D721Med (cell line): ENCODE results near the gene GRIP2.

Experiments used
- DNase-seq: peaks from one replicate; pipeline ENCODE4 v3.0.0; 2011; ENCODE audit warnings: low spot score; ENCODE audit not compliant: insufficient read length
- FAIRE-seq: peaks from 2 replicates; lab custom pipeline; 2011; peaks lifted over from hg19 to GRCh38; lab: Jason Lieb, UNC
- TF ChIP-seq, protein P1 (sequence below): IDR thresholded peaks from 2 replicates; pipeline ENCODE4 v1.5.1; 2012; ENCODE audit warnings: mild to moderate bottlenecking, control low read depth; ENCODE audit not compliant: insufficient read depth; ENCODE audit errors: missing control alignments

The GRIP2 gene

DNA sequence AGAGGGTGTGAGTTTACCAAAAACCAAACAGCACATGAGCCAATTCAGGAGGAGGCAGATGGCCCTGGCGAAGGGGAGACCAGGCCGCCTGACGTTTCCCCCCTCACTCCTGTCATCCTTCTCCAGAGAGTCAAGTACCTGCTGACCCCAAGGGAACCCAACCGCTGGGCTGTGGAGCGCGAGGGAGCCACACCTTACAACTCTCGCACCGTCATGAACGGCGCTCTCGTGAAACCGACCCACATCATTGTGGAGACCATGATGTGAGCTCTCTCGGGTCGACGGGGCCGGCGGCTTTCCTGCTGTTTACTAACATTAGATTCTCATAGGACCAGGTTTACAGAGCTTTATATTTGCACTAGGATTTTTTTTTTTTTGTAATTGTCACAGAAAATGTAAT lies 55.4 kb downstream of the GRIP2 start:
- DNase-seq (no peak), FAIRE-seq (no peak)
- TF ChIP-seq, protein P1, sequence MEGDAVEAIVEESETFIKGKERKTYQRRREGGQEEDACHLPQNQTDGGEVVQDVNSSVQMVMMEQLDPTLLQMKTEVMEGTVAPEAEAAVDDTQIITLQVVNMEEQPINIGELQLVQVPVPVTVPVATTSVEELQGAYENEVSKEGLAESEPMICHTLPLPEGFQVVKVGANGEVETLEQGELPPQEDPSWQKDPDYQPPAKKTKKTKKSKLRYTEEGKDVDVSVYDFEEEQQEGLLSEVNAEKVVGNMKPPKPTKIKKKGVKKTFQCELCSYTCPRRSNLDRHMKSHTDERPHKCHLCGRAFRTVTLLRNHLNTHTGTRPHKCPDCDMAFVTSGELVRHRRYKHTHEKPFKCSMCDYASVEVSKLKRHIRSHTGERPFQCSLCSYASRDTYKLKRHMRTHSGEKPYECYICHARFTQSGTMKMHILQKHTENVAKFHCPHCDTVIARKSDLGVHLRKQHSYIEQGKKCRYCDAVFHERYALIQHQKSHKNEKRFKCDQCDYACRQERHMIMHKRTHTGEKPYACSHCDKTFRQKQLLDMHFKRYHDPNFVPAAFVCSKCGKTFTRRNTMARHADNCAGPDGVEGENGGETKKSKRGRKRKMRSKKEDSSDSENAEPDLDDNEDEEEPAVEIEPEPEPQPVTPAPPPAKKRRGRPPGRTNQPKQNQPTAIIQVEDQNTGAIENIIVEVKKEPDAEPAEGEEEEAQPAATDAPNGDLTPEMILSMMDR, result no peak

DNA sequence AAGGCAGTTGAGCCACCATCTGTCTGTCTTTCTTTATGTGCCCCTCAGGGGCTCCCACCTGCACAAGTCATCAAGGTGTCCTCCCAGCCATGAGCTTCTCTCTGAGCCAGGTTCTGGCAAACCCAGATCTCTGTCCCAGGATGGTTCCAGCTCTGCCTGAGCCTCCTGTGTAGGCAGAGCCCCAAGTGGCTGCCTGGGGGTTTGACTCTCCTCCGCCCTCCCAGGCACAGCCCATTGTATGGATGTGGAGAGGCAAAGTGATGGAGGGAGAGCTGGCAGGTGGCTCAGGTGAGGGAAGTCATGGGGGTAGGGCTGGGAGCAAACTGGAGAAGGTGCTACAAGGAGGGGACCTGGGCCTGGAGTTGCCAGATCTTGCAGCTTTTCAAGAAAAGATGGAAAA lies 56.9 kb downstream of the GRIP2 start:
- TF ChIP-seq, protein P1, result no peak
- DNase-seq (no peak), FAIRE-seq (no peak)

DNA sequence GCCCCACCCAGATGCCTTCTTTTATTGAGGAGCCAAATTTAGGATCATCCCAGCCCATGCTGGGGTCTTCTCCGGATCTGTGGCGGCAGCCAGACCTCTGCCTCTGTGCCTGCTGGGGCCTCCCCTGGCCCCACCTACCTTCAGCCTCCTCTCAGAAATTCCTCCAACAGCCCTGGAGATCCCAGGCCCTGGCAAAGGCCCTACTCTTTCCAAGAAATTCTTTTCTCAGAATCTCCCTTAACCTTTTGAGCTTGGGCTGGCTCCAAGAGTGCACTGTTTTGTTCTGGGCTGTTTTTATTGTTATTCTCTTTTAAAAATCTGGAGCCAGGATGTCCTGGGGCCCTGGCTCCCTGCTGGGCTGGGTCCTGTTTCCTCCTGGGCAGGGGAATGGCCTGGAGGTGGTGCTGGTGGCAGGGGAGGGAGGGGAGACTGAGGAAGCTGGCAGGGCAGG lies 57.8 kb downstream of the GRIP2 start:
- TF ChIP-seq, protein P1, result no peak
- FAIRE-seq (no peak), DNase-seq (no peak)

DNA sequence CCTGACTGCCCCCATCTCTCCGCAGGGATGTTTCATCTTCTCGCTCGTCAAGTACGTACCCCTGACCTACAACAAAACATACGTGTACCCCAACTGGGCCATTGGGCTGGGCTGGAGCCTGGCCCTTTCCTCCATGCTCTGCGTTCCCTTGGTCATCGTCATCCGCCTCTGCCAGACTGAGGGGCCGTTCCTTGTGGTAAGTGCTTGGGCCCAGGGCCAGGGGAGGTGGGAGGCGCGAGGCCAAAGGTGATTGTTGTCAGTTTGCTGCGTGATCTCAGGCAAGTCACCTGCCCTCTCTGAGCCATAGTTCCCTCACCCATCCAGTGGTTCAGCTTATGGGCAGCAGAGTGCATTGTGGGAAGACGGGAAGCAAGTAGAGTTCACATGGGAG lies 58.5 kb downstream of the GRIP2 start:
- TF ChIP-seq, protein P1, result no peak
- FAIRE-seq, result no peak
- no peak for DNase-seq

DNA sequence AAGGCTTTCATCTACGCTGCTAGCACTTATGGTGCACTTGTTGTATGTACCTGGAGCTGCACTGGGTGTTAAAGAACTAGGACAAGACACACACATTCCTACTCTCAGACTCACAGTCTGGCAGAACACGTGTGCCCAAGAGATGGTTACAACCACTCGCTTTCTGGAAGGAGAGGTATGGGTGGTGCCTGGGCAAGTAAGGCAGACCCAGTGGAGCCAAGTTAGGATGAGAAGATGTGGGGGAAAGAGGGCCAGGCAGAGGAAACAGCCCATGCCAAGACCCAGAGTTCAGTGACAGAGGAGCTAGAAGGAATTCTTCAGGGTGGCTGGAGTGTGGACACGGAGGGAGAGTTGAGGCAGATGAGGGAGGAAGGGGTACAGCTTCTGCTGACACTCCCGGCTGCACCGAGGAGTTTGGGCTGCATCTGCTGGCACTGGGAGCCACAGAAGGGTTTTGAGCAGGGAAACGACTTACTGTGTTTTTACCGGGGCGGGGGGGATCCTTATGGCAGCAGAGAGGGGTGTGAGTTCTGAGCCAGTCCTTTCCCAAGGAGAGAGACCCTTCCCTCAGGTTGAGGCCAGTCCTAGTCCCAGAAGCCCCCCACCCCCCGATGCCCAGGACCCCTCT lies 59.0 kb downstream of the GRIP2 start:
- DNase-seq (no peak), FAIRE-seq (no peak)
- TF ChIP-seq, protein P1, result no peak

DNA sequence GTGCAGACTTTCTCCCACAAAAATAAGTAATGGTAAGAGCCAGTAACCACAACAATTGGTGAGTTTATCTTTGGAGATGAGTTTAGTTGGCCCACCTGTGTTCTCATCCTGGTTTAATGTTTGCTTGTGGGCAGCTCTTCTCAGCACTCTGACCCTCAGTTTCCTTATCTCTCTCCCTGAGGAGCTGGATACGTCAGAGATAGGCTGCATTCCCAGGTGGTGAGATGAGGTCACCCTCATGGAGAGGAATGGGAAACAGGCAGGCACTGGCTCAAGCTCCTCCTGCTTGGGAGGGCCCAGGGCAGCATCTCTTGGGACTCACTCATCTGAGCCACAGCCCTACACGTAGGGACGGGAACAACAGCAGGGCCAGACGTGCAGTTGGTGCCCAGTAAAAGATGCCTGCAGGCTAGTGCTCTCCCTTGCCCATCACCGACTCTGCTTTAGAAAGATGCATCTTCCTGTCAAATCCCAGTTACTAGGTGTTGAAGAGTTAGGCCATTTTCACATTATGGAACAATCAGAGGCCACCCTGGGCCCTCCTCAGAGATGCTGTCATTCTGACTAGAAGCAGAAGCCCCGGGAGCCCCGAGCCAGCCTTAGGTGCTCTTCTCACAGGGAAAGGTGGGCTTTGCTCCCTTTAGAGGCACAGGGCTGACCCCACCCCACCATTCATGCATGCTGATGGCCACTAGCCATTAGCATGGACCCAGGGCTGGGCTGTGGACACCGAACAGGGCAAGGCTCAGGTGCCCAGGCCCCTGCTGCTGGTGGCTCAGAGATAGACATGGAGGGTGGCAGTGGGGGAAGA lies 59.7 kb downstream of the GRIP2 start:
- DNase-seq (no peak), FAIRE-seq (no peak)
- TF ChIP-seq, protein P1, result no peak

DNA sequence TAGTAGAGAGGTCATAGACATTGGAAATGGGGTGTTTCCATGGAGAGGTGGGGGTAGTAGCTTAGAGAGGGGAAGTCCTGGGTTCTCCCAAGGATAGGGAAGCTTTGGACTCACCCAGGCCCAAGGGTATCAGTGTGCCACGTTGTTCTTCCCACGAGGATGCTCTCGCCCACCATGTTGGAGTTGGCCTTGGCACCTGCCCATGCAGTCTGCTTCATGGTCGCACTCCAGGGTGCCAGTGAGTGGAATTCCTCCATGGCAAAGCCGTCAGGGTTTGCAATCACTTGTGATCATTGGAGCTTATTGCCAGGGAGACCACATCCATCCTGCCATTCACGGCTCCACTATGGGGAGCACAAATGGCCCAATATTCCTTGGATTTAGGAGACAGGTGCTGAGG lies 60.6 kb downstream of the GRIP2 start:
- DNase-seq (no peak), FAIRE-seq (no peak)
- TF ChIP-seq, protein P1, result no peak
